BJ (cell line): ENCODE results near the gene NAT9. TPM values are rescaled to one million over a fixed set of nuclear protein-coding genes. Genes with fewer than 3 reads are reported as not detected.

Source experiments
- CTCF ChIA-PET: fragments of 350-600 bp; formaldehyde crosslinking; extraction: SDS; loops from one replicate; lab custom pipeline; 2021; ENCODE audit warnings: antibody characterized with exemption, inconsistent platforms; lab: Yijun Ruan, JAX
- POLR2A ChIA-PET: fragments of 300-600 bp; sonication (Branson Sonifier 250); formaldehyde crosslinking; extraction: SDS; loops from one replicate; lab custom pipeline; 2021; ENCODE audit warnings: antibody characterized with exemption; lab: Charles Lee
- DNase-seq: peaks from one replicate; pipeline ENCODE4 v3.0.0-alpha.2; 2011; ENCODE audit warnings: low read depth
- H3K27me3 ChIP-seq: 2 replicates; pipeline ENCODE4 v1.6.0; 2011; ENCODE audit warnings: low read length; ENCODE audit not compliant: control insufficient read depth, insufficient read depth
- H3K36me3 ChIP-seq: 2 replicates; pipeline ENCODE4 v1.5.1; 2011; ENCODE audit warnings: low read length; ENCODE audit not compliant: control insufficient read depth, insufficient read depth
- H3K4me3 ChIP-seq: 2 replicates; pipeline ENCODE4 v1.5.1; 2011; ENCODE audit warnings: low read depth, mild to moderate bottlenecking, control low read depth, low read length
- CTCF ChIP-seq: IDR thresholded peaks from 2 replicates; pipeline ENCODE4 v1.5.1; 2011; ENCODE audit warnings: low read depth, mild to moderate bottlenecking, control low read depth, inconsistent platforms, low read length, moderate library complexity; ENCODE audit not compliant: insufficient read depth
- polyA plus RNA-seq: library from polyadenylated mRNA; depleted of rRNA; stranded (reverse); fragments of >200 nt; gene quantifications from 2 replicates; pipeline ENCODE4 v1.2.3, GENCODE V29; 2011; rRNA removed

NAT9 gene
- polyA plus RNA-seq, 1 experiment: 50.6 TPM

GRCh38 chr17:74725111-74725510, 51.0 kb downstream of the NAT9 start:
- Histone ChIP-seq H3K36me3 (no peaks in the 10 kb centered on the region), H3K4me3 (no peak overlapping the region), H3K27me3 (no peaks in the 10 kb centered on the region)
- DNase-seq: no peak
- no peak for TF ChIP-seq CTCF
- POLR2A ChIA-PET: no interaction called here
- CTCF ChIA-PET: no interaction called here

- POLR2A ChIA-PET: no interaction called here
- TF ChIP-seq CTCF: no peak
- H3K27me3 ChIP-seq: no peaks in the 10 kb centered on the region
- CTCF ChIA-PET: no interaction called here
- no peaks in the 10 kb centered on the region for H3K36me3 ChIP-seq
- no peak overlapping the region for H3K4me3 ChIP-seq
- DNase-seq: no peak
Observed at GRCh38 chr17:74723891-74724290, 52.3 kb downstream of the NAT9 start.

- POLR2A ChIA-PET: no interaction called here
- no peak for DNase-seq
- H3K27me3 ChIP-seq: no peaks in the 10 kb centered on the region
- CTCF ChIA-PET: no interaction called here
- H3K36me3 ChIP-seq: no peaks in the 10 kb centered on the region
- TF ChIP-seq CTCF: no peak
- no peak overlapping the region for H3K4me3 ChIP-seq
Observed at GRCh38 chr17:74722782-74723181, 53.4 kb downstream of the NAT9 start.

Other genes with a start within 250 kb of the NAT9 start
- gene CD300LB, start 244.9 kb downstream of the NAT9 start, polyA plus RNA-seq: not detected in 2 replicates
- gene CD300C, start 230.2 kb downstream of the NAT9 start, polyA plus RNA-seq: 0.05 TPM in 1 of 2 replicates, not detected in the other
- not detected in 2 replicates for gene CD300H, start 208.8 kb downstream of the NAT9 start, polyA plus RNA-seq
- gene CD300LD, start 184.1 kb downstream of the NAT9 start, polyA plus RNA-seq: not detected in 2 replicates
- gene CD300E, start 152.6 kb downstream of the NAT9 start, polyA plus RNA-seq: not detected in 2 replicates
- not detected in 2 replicates for gene CD300LF, start 63.4 kb downstream of the NAT9 start, polyA plus RNA-seq
- gene RAB37, start 39.1 kb downstream of the NAT9 start, polyA plus RNA-seq: 0.06 and 0.12 TPM in 2 replicates
- 13.7 and 16.3 TPM in 2 replicates for gene NHERF1, start 27.7 kb downstream of the NAT9 start, polyA plus RNA-seq
- 0.04 TPM in 1 of 2 replicates, not detected in the other for gene GRIN2C, start 83.5 kb upstream of the NAT9 start, polyA plus RNA-seq
- gene FDXR, start 96.6 kb upstream of the NAT9 start, polyA plus RNA-seq: 20.2 and 38.0 TPM in 2 replicates
- gene FADS6, start 117.3 kb upstream of the NAT9 start, polyA plus RNA-seq: not detected in 2 replicates
- gene USH1G, start 146.9 kb upstream of the NAT9 start, polyA plus RNA-seq: not detected in 2 replicates
- not detected in 2 replicates for gene OTOP2, start 147.9 kb upstream of the NAT9 start, polyA plus RNA-seq
- not detected in 2 replicates for gene OTOP3, start 159.6 kb upstream of the NAT9 start, polyA plus RNA-seq
- gene HID1, start 196.4 kb upstream of the NAT9 start, polyA plus RNA-seq: 1.7 and 1.8 TPM in 2 replicates
- gene CDR2L, start 211.3 kb upstream of the NAT9 start, polyA plus RNA-seq: 12.5 and 19.6 TPM in 2 replicates
- 44.2 and 50.8 TPM in 2 replicates for gene MRPL58, start 236.3 kb upstream of the NAT9 start, polyA plus RNA-seq